Activated CD8-positive, alpha-beta T cell treated with anti-CD3 and anti-CD28 coated beads for 36 hours (primary cell): ENCODE data around the gene FAM221B. TPM values are rescaled to one million over a fixed set of nuclear protein-coding genes. Genes with fewer than 3 reads are reported as not detected.

Experiments used
- ATAC-seq: fragments of 200-7000 bp; cut with Tn5 transposase; one replicate; pipeline ENCODE4 v1.10.0; 2021; ENCODE audit warnings: mild to moderate bottlenecking, moderate library complexity
- CTCF ChIA-PET: fragments of 350-600 bp; sonication (Branson Sonifier 250); formaldehyde crosslinking; loops from one replicate; lab custom pipeline; 2021; ENCODE audit warnings: antibody characterized with exemption; lab: Charles Lee
- POLR2A ChIA-PET: fragments of 350-600 bp; sonication (Branson Sonifier 250); formaldehyde crosslinking; loops from one replicate; lab custom pipeline; 2021; ENCODE audit warnings: antibody characterized with exemption; lab: Charles Lee
- DNase-seq: peaks from one replicate; pipeline ENCODE4 v3.0.0-alpha.2; 2020
- H3K27ac Mint-ChIP-seq: one replicate; pipeline ENCODE4 v1.8.0; 2021; ENCODE audit warnings: mild to moderate bottlenecking, mixed read lengths
- H3K27me3 Mint-ChIP-seq: one replicate; pipeline ENCODE4 v1.8.0; 2021; ENCODE audit warnings: mixed read lengths
- H3K36me3 Mint-ChIP-seq: one replicate; pipeline ENCODE4 v1.8.0; 2021; ENCODE audit warnings: low read depth, mixed read lengths
- H3K4me1 Mint-ChIP-seq: one replicate; pipeline ENCODE4 v1.8.0; 2021; ENCODE audit warnings: low read depth, mixed read lengths
- H3K4me3 Mint-ChIP-seq: one replicate; pipeline ENCODE4 v1.8.0; 2021; ENCODE audit warnings: mild to moderate bottlenecking, moderate library complexity, mixed read lengths
- H3K9me3 Mint-ChIP-seq: one replicate; pipeline ENCODE4 v1.8.0; 2021; ENCODE audit warnings: mixed read lengths
- CTCF ChIP-seq: fragments of 200-600 bp; IDR thresholded peaks from one replicate; pipeline ENCODE4 v1.8.0; 2022; ENCODE audit warnings: antibody characterized with exemption, mild to moderate bottlenecking
- intact Hi-C: fragments of 100-400 bp; cut with micrococcal nuclease; formaldehyde crosslinking; loops from one replicate; pipeline ENCODE4 v1.10.0; 2022
- total RNA-seq, 2 experiments: library from RNA; stranded (reverse); gene quantifications; one replicate each; pipeline ENCODE4 v1.2.3, GENCODE V29; 2021

FAM221B gene
- total RNA-seq, 2 experiments from 2014 or later: not detected

GRCh38 chr9:35795695-35796094 lies 32.8 kb downstream of the FAM221B start:
- no peak for ATAC-seq

GRCh38 chr9:35793461-35793860 lies 35.1 kb downstream of the FAM221B start:
- no peak for ATAC-seq
- no peaks in the 10 kb centered on the region for H3K27me3 Mint-ChIP-seq
- no peak overlapping the region for H3K4me3 Mint-ChIP-seq
- ChIA-PET CTCF (interaction anchor here (1.1 to 1.2 kb wide), 2 partner anchors 10 to 33 kb away, joined by 3 to 5 read pairs; no protein-coding TSS in a partner anchor), POLR2A (no interaction called here)
- TF ChIP-seq CTCF: no peak
- intact Hi-C loops: no loop called here
- no peaks in the 10 kb centered on the region for H3K9me3 Mint-ChIP-seq
- DNase-seq: no peak
- peaks cover 14% of the 10 kb centered on the region for H3K4me1 Mint-ChIP-seq
- no peak overlapping the region for H3K27ac Mint-ChIP-seq
- peaks cover 3% of the 10 kb centered on the region for H3K36me3 Mint-ChIP-seq

More at GRCh38 chr9:35795695-35796094, 32.8 kb downstream of the FAM221B start:
- CTCF ChIA-PET: interaction anchor here (1.3 to 1.5 kb wide), 2 partner anchors 30 to 86 kb away, joined by 3 to 5 read pairs; no protein-coding TSS in a partner anchor
- no peaks in the 10 kb centered on the region for H3K9me3 Mint-ChIP-seq
- H3K36me3 Mint-ChIP-seq: no peaks in the 10 kb centered on the region
- H3K27ac Mint-ChIP-seq: no peak overlapping the region
- intact Hi-C loops: no loop called here
- POLR2A ChIA-PET: no interaction called here
- no peak overlapping the region for H3K4me3 Mint-ChIP-seq
- no peak for DNase-seq
- peaks cover 20% of the 10 kb centered on the region for H3K4me1 Mint-ChIP-seq
- H3K27me3 Mint-ChIP-seq: no peaks in the 10 kb centered on the region
- TF ChIP-seq CTCF: no peak

GRCh38 chr9:35792826-35793225 lies 35.7 kb downstream of the FAM221B start:
- Mint-ChIP-seq H3K9me3 (no peaks in the 10 kb centered on the region), H3K4me3 (no peak overlapping the region), H3K4me1 (peaks cover 10% of the 10 kb centered on the region), H3K36me3 (peaks cover 3% of the 10 kb centered on the region), H3K27ac (no peak overlapping the region), H3K27me3 (no peaks in the 10 kb centered on the region)
- intact Hi-C loops: no loop called here
- no peak for ATAC-seq
- no peak for TF ChIP-seq CTCF
- ChIA-PET CTCF (interaction anchor here (0.7 to 1.5 kb wide), 4 partner anchors 10 to 86 kb away, joined by 3 to 5 read pairs (median 4); no protein-coding TSS in a partner anchor), POLR2A (no interaction called here)
- DNase-seq: no peak

GRCh38 chr9:35792024-35792813 lies 36.3 kb downstream of the FAM221B start:
- H3K36me3 Mint-ChIP-seq: peaks cover 8% of the 10 kb centered on the region
- H3K9me3 Mint-ChIP-seq: no peaks in the 10 kb centered on the region
- no peaks in the 10 kb centered on the region for H3K27me3 Mint-ChIP-seq
- intact Hi-C loops: no loop called here
- CTCF ChIA-PET: interaction anchor here (0.7 to 4.8 kb wide), 6 partner anchors 9 to 90 kb away, joined by 3 to 34 read pairs (median 4); no protein-coding TSS in a partner anchor
- H3K27ac Mint-ChIP-seq: no peak overlapping the region
- no peak for TF ChIP-seq CTCF
- ATAC-seq (no peak), DNase-seq (no peak)
- no peak overlapping the region for H3K4me3 Mint-ChIP-seq
- H3K4me1 Mint-ChIP-seq: peaks cover 11% of the 10 kb centered on the region
- POLR2A ChIA-PET: no interaction called here
